Measurements from ENCODE around the gene FBXO22. TPM values are rescaled to one million over a fixed set of nuclear protein-coding genes. Genes with fewer than 3 reads are reported as not detected.

FBXO22 gene
- total RNA-seq, 2 experiments from 2014 or later: 5.4 to 7.4 TPM

- Histone ChIP-seq H3K4me1 (ENCODE audit: insufficient read depth, low read length) (no peaks in the 10 kb centered on the region), H3K4me3 (ENCODE audit: low read length) (no peak overlapping the region), H3K36me3 (ENCODE audit: insufficient read depth, low read length) (no peaks in the 10 kb centered on the region), H3K27me3 (ENCODE audit: control insufficient read depth in 1 of 2, insufficient read depth in 2 of 2, low read length in 2 of 2) (no peaks in the 10 kb centered on the region), H3K27ac (ENCODE audit: low read depth in 1 of 2, low read length in 2 of 2) (no peak overlapping the region), H3K9me3 (ENCODE audit: control insufficient read depth in 1 of 2, insufficient read depth in 1 of 2, low read length in 2 of 2) (no peaks in the 10 kb centered on the region)
- Mint-ChIP-seq H3K9me3 (peaks cover 6% of the 10 kb centered on the region), H3K36me3 (ENCODE audit: low read depth) (no peaks in the 10 kb centered on the region), H3K27ac (no peak overlapping the region), H3K27me3 (peaks cover 17% of the 10 kb centered on the region), H3K4me3 (no peak overlapping the region), H3K4me1 (ENCODE audit: low read depth) (no peaks in the 10 kb centered on the region)
- ATAC-seq (ENCODE audit: poor library complexity) (no peak), DNase-seq (no peak)
- TF ChIP-seq, protein P1, sequence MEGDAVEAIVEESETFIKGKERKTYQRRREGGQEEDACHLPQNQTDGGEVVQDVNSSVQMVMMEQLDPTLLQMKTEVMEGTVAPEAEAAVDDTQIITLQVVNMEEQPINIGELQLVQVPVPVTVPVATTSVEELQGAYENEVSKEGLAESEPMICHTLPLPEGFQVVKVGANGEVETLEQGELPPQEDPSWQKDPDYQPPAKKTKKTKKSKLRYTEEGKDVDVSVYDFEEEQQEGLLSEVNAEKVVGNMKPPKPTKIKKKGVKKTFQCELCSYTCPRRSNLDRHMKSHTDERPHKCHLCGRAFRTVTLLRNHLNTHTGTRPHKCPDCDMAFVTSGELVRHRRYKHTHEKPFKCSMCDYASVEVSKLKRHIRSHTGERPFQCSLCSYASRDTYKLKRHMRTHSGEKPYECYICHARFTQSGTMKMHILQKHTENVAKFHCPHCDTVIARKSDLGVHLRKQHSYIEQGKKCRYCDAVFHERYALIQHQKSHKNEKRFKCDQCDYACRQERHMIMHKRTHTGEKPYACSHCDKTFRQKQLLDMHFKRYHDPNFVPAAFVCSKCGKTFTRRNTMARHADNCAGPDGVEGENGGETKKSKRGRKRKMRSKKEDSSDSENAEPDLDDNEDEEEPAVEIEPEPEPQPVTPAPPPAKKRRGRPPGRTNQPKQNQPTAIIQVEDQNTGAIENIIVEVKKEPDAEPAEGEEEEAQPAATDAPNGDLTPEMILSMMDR (IDR thresholded peaks at IDR 0.05): no peak
- intact Hi-C loops (cut with DNase I, micrococcal nuclease): no loop called here
- CTCF ChIA-PET: no interaction called here
- POLR2A ChIA-PET: no interaction called here
Observed at GRCh38 chr15:75943713-75944215, 40.1 kb downstream of the FBXO22 start.

DNA sequence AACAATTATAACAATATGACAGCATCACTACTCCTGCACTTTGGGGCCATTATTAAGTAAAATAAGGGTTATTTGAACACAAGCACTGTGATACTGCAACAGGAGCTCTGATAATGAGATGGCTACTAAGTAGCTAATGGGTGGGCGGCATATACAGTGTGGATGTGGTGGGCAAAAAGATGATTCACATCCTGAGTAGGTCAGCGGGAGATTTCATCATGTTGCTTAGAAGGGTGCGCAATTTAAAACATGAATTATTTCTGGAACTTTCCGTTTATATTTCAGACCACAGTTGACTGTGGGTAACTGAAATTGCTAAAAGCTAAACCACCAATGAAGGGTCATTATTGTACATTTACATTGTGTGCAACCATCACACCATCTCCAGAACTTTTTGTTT is 42.3 kb downstream of the FBXO22 start:
- intact Hi-C loops (cut with DNase I, micrococcal nuclease): no loop called here
- ATAC-seq (ENCODE audit: poor library complexity) (no peak), DNase-seq (no peak)
- Histone ChIP-seq H3K27ac (ENCODE audit: low read depth in 1 of 2, low read length in 2 of 2) (no peak overlapping the region), H3K9me3 (ENCODE audit: control insufficient read depth in 1 of 2, insufficient read depth in 1 of 2, low read length in 2 of 2) (no peaks in the 10 kb centered on the region), H3K36me3 (ENCODE audit: insufficient read depth, low read length) (no peaks in the 10 kb centered on the region), H3K4me3 (ENCODE audit: low read length) (no peak overlapping the region), H3K27me3 (ENCODE audit: control insufficient read depth in 1 of 2, insufficient read depth in 2 of 2, low read length in 2 of 2) (no peaks in the 10 kb centered on the region), H3K4me1 (ENCODE audit: insufficient read depth, low read length) (no peaks in the 10 kb centered on the region)
- Mint-ChIP-seq H3K27ac (no peak overlapping the region), H3K9me3 (peaks cover 1% of the 10 kb centered on the region), H3K36me3 (ENCODE audit: low read depth) (no peaks in the 10 kb centered on the region), H3K27me3 (peaks cover 39% of the 10 kb centered on the region), H3K4me1 (ENCODE audit: low read depth) (no peaks in the 10 kb centered on the region), H3K4me3 (no peak overlapping the region)
- POLR2A ChIA-PET: no interaction called here
- TF ChIP-seq, protein P1 (IDR thresholded peaks at IDR 0.05): no peak
- CTCF ChIA-PET: no interaction called here

DNA sequence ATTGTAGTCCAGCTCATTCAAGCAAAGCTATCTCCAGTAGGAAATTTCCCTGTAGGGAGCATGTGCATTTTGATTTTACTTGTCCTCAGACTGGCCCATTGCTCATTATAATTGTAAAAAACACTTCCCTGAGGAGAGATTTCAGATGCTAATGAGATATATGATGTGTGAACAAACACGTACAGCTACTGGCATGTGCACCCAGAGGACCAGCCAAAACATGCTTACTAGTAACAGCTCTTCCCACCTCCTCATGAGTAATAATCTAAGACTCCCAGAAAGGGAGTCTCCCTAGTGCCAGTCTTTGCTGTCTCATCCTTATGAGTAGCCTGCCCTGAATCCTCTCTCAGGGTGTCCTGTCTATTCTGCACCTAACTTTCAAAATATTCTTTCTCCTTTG is 43.4 kb downstream of the FBXO22 start:
- ChIA-PET CTCF (no interaction called here), POLR2A (no interaction called here)
- Histone ChIP-seq H3K27me3 (ENCODE audit: control insufficient read depth in 1 of 2, insufficient read depth in 2 of 2, low read length in 2 of 2) (peaks cover 0 to 1% of the 10 kb centered on the region in 2 experiments), H3K36me3 (ENCODE audit: insufficient read depth, low read length) (no peaks in the 10 kb centered on the region), H3K4me1 (ENCODE audit: insufficient read depth, low read length) (no peaks in the 10 kb centered on the region), H3K4me3 (ENCODE audit: low read length) (no peak overlapping the region), H3K27ac (ENCODE audit: low read depth in 1 of 2, low read length in 2 of 2) (no peak overlapping the region), H3K9me3 (ENCODE audit: control insufficient read depth in 1 of 2, insufficient read depth in 1 of 2, low read length in 2 of 2) (no peaks in the 10 kb centered on the region)
- H3K27ac Mint-ChIP-seq: no peak overlapping the region
- no peak overlapping the region for H3K4me3 Mint-ChIP-seq
- H3K4me1 Mint-ChIP-seq (ENCODE audit: low read depth): no peaks in the 10 kb centered on the region
- intact Hi-C loops (cut with DNase I, micrococcal nuclease): no loop called here
- H3K27me3 Mint-ChIP-seq: peaks cover 46% of the 10 kb centered on the region
- H3K36me3 Mint-ChIP-seq (ENCODE audit: low read depth): no peaks in the 10 kb centered on the region
- ATAC-seq (ENCODE audit: poor library complexity) (no peak), DNase-seq (no peak)
- no peaks in the 10 kb centered on the region for H3K9me3 Mint-ChIP-seq
- TF ChIP-seq, protein P1 (IDR thresholded peaks at IDR 0.05): no peak

Data from CD4-positive, alpha-beta T cell (primary cell).